ENCODE measurements around the gene MAPK7.

DNA sequence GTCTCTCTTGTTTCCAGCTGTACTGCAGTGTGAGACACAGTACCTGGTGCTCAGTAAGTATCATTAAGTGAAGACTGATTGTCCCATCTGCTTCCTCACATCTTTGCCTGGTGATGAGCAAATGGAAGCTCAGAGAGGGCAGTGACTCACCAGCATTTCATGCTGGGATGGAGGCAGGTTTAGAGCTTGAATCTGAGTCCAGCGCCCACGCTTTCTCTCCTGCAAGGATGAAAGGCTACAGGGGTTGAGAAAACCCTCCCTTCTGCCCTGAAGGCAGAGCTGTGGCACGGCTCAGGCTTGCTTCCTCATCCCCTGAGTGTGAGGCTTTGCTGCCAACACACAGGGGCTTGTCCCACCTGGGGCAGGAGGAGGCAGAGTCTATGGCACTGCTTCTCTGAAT, 31.2 kb downstream of the MAPK7 start:
- TF ChIP-seq CTCF (IDR thresholded peaks at IDR 0.05) = no peak
- TF ChIP-seq MAX (IDR thresholded peaks at IDR 0.05) = no peak
- no peak for TF ChIP-seq POLR2A (IDR thresholded peaks at IDR 0.05; ENCODE audit: low read length)
- TF ChIP-seq RNF2 (IDR thresholded peaks at IDR 0.05; ENCODE audit: borderline replicate concordance, low read depth) = no peak
